Activated CD4-positive, alpha-beta T cell treated with anti-CD3 and anti-CD28 coated beads, Interleukin-2, Interleukin-4, amounts not matched to agents 100 ng/mL and 50 ng/mL, durations not matched to agents 16 hours and 8 hours (primary cell): Measurements from ENCODE around the gene UST.
"Not testable (repeated sequence)": the region's sequence is repeated elsewhere in the genome, so short reads cannot be mapped to it uniquely, and the experiment has no call there.

ENCODE experiments used
- DNase-seq: peaks from one replicate; pipeline ENCODE4 v3.0.0-alpha.2; 2020; ENCODE audit warnings: low spot score

Gene UST

DNA sequence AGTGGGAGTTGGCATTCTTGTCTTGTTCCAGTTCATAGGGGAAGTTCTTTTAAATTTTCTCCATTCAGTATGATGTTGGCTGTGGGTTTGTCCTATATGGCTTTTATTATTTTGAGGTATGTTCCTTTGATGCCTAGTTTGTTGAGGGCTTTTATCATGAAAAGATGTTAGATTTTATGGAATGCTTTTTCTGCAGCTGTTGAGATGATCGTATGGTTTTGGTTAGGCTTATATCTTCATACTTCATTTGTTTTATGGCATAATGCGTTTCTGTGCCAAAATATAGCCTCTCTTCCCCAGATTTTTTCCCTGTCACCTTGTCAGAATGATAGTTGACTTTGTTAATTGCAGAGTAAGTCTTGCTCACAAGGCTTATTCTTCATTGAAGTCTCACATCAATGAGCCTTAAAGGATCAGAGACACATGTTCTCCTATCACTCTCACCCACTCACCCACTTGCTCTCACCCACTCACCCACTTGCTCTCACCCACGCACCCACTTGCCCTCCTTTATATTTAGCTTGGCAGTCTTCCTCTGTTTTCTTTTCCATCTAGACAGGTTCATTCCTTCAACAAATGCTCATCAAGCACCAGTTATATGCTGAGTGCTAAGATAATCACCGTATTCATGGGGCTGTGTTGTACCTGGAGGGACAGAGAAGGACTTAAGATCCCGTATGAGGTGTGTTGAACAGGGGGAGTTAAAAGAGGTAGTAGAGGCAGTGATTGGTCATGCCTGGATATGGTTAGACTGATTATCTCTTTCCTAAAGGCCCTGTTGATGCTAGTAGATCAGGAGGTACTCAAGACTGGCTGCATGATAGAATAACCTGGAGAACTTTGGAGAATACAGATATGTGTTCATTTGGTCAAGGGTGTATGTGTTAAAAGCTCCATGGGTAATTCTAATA is 19.3 kb downstream of the UST start:
- DNase-seq: no peak

GRCh38 chr6:148768646-148769270 is 21.9 kb downstream of the UST start:
- DNase-seq: no peak

- no peak for DNase-seq
Measured at GRCh38 chr6:148769304-148769968, 22.6 kb downstream of the UST start.

- DNase-seq: no peak
Measured at GRCh38 chr6:148770408-148771211, 23.8 kb downstream of the UST start.

DNA sequence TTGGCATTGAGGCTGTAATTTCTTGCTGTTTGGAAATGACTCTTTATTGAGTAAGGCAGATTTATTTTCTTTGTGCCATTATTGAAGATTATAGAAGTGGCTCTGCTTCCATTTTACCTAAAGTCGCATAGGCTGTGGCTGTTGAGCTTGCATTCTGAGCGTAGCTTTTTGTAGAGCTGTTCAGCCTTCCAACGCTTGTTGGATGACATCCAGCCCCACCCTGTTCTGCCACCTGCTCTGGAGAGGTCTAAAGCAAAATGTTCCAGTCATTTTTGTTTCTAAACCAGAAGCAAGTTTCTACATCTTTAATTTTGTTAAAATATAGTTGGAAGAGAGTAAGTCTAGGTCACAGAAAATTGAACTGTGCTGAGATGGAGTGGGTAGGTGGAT is 24.4 kb downstream of the UST start:
- no peak for DNase-seq

DNA sequence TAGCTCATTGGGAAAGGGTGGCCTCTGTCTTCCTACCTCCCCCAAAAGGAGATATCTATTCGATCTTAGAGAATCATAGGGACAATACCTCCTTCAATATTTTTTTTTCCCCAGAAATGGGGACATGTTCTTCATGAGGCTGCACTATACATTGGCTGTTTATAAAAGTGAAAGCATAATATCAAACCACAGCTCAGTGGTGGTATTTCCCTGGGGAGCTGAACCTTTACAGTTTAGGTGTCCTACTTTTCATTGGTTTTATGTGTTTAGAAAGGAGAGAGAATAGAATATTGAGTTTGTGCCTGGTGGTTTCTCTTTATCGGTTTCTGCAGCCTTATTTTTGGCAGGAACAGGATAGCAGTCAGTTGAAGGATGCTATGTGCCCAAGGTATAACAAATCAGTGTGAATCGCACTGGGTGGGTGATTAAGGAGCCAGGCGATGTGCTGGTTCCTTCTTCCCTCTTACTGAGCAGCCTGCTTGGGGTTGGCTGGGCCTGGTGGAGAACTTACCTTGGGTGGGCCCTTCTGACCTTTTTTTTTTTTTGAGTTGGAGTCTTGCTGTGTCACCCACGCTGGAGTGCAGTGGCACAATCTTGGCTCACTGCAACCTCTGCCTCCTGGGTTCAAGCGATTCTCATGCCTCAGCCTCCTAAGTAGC is 25.2 kb downstream of the UST start:
- no peak for DNase-seq

DNA sequence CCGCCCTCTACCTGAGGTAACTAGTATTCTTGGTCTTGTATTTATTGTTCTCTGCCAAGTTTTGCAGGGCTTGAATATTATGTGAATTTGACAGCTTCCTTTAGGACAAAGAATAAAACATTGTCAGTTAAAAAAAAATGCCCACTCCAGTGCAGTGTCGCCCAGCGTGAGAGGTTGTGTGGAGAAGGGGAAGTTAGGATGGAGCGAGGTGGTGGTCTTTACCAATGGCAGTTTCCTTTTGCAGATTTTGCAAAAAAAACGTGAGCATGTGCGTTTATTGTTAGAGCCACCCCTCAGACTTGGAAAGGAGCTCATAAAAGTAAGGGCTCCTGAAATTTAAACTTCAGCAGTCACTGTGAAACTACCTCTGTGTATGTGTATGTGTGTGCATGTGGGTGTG is 28.3 kb downstream of the UST start:
- no peak for DNase-seq

GRCh38 chr6:148776321-148777308 is 29.8 kb downstream of the UST start:
- DNase-seq: no peak

DNA sequence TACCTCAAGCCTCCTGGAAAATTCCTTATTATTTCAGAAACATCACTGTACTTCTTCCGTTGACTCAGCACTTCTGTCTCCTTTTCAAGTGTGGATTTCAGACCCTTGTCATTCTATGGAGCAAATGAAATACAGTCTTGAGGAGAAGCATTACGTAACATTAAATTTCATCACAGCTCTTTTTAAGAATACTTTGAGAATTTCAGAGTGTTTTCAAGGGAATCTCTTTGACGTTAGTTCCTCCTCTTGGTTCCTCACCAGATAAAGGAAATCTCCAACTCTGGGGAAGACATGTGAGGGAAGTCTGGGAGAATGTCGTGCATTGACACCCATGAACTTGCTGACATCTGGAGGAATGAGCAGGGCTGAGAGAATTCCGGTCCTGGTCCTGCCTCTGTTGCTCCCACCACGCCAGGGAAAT is 32.3 kb downstream of the UST start:
- DNase-seq: no peak

- not testable (repeated sequence) for DNase-seq
Measured at GRCh38 chr6:148780423-148780822, 33.6 kb downstream of the UST start.

DNA sequence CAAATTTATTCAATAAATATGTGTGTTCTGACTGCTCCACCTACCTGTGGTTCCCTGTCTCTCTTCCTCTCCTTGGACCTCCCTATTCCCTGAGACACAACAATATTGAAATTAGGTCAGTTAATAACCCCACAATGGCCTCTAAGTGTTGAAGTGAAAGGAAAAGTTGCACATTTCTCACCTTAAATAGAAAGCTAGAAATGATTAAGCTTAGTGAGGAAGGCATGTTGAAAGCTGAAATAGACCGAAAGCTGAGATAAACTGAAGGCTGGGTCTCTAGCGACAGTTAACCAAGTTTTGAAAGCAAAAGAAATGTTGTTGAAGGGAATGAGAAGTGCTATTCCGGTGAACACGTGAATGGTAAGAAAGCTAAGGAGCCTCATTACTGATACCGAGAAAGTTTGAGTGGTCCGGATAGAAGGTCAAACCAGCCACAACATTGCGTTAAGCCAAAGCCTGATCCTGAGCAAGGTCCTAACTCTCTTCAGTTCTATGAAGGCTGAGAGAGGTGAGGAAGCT is 34.1 kb downstream of the UST start:
- DNase-seq: peak; percentile 76

DNA sequence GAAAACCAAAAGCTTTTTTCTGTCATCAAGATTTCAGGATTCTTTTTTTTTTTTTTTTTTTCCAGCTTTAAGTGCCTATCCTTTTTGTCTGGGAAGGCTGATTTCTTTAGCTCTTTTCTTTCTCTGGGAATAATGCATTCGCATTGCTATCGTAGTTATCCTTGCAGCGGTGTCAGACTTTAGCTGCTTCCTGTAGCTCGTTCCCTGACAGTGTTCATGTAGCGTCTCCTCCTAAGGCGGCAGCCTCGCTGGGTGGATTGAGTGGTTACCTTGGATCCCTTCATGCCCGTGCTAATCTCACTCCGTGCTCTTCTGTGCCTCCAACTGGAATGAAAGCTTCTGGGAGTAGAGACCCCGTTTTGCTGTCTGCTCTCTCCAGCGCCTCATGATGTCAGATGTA is 43.1 kb downstream of the UST start:
- DNase-seq: no peak

- DNase-seq: no peak
Measured at GRCh38 chr6:148790404-148790803, 43.6 kb downstream of the UST start.

DNA sequence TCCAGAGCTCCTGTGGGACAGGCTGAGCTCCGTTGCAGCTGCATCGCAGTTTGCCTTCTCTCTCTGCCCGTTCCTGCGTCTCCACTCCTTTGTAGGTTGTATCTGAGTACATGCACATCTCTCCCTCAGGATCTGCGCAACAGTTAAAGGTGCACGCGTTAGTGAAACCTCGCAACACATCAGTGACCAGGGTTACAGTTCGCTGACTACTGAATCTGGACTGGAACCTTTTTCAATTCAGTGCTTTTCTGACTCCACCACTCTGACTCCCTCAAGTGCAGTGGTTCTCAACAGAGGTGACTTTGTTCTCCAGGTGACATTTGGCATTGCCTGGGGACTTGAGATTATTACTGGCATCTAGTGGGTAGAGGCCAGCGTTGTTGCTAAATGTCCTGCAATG is 44.0 kb downstream of the UST start:
- DNase-seq: no peak

- DNase-seq: no peak
Measured at GRCh38 chr6:148791372-148791771, 44.5 kb downstream of the UST start.

DNA sequence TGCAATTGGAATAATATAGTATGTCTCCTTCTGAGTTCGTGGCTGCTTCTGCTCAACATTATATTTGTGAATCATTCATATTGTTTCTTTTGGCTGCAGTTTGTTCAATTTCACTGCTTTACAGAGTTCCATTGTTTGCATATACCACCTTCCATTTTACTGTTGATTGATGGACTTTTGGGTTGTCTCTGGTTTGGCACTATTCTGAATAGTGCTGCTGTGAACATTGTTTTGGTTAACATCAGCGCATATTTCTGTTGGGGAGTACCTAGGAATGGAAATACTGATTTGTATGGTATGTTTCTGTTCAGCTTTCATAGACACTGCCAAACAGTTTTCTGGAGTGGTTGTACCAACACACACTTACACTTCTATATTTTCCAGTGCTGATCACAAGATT is 46.9 kb downstream of the UST start:
- DNase-seq: no peak

DNA sequence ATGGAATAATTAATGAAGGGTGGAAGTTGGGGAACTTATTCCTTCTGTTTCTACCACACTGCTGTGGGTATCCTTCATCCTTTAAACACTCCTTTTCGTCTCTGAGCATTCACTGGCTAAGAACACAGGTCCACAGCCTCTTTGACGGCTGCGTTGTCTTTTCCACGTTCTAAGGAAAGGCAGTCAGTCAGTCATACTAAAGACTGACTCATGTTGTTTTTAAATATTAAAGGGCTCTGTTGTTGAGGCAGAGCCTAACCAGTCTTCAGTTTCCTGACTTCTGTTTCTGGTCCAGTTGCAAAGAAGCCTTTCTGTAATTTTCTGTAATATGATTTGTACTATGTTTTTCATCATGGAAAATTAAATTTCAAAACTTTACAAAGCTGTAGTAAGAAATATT is 48.0 kb downstream of the UST start:
- DNase-seq: no peak

DNA sequence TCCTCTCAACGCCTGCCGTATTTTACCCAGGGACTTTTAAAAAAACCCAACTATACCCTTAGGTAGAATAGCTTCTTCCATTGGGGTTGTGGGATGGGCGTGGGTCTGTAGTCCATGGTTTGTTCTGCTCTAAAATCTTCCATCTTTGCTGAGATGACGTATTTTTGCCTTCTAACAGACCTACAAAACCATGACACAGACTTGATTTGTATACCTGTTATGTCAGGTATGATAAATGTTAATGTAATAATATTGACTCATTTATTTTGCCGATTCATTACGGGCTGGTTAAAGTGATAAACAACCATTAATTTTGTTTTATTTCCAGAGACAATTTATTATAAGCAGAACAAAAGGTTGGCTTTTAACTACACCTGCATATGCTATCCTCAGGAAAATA is 48.7 kb downstream of the UST start:
- no peak for DNase-seq

GRCh38 chr6:148799647-148800046 is 52.8 kb downstream of the UST start:
- no peak for DNase-seq

- DNase-seq: no peak
Measured at GRCh38 chr6:148800536-148800935, 53.7 kb downstream of the UST start.
